ENCODE measurements around the gene ARL14EP.

GRCh38 chr11:30380846-30381245, 57.9 kb downstream of the ARL14EP start:
- TF ChIP-seq CTCF (IDR thresholded peaks at IDR 0.05; ENCODE audit: poor library complexity) (no peak), EZH2phosphoT487 (IDR thresholded peaks at IDR 0.05; ENCODE audit: low read depth, severe bottlenecking, unreplicated experiment) (no peak)
